Activated naive CD4-positive, alpha-beta T cell treated with anti-CD3 and anti-CD28 coated beads, Interleukin-2, amount 10 ng/mL, durations not matched to agents 7 days and 5 days (primary cell): ENCODE measurements around the gene PLA2G6.
A peak's percentile ranks its signal among the peaks of the same experiment; 100 is the strongest.
"Not testable (repeated sequence)": the region's sequence is repeated elsewhere in the genome, so short reads cannot be mapped to it uniquely, and the experiment has no call there.

Experiments
- CTCF ChIA-PET: fragments of 350-600 bp; sonication (Branson Sonifier 250); formaldehyde crosslinking; loops from one replicate; lab custom pipeline; 2021; ENCODE audit warnings: antibody characterized with exemption; lab: Charles Lee
- DNase-seq: peaks from one replicate; pipeline ENCODE4 v3.0.0-alpha.2; 2020
- H3K27ac Mint-ChIP-seq: one replicate; pipeline ENCODE4 v1.8.0; 2021; ENCODE audit warnings: mild to moderate bottlenecking, moderate library complexity, mixed read lengths
- H3K27me3 Mint-ChIP-seq: one replicate; pipeline ENCODE4 v1.8.0; 2021; ENCODE audit warnings: mild to moderate bottlenecking, mixed read lengths
- H3K36me3 Mint-ChIP-seq: one replicate; pipeline ENCODE4 v1.8.0; 2021; ENCODE audit warnings: mixed read lengths
- H3K4me1 Mint-ChIP-seq: one replicate; pipeline ENCODE4 v1.8.0; 2021; ENCODE audit warnings: mixed read lengths
- H3K4me3 Mint-ChIP-seq: one replicate; pipeline ENCODE4 v1.8.0; 2021; ENCODE audit warnings: mild to moderate bottlenecking, moderate library complexity, mixed read lengths
- H3K9me3 Mint-ChIP-seq: one replicate; pipeline ENCODE4 v1.8.0; 2021; ENCODE audit warnings: mixed read lengths

PLA2G6 gene

GRCh38 chr22:38190581-38190980 is 9.0 kb upstream of the PLA2G6 start:
- Mint-ChIP-seq H3K27me3 (peaks cover 59% of the 10 kb centered on the region), H3K36me3 (no peaks in the 10 kb centered on the region), H3K4me3 (no peak overlapping the region), H3K9me3 (no peaks in the 10 kb centered on the region), H3K4me1 (peaks cover 13% of the 10 kb centered on the region), H3K27ac (no peak overlapping the region)
- CTCF ChIA-PET: no interaction called here
- DNase-seq: no peak

- CTCF ChIA-PET: no interaction called here
- peaks cover 3% of the 10 kb centered on the region for H3K4me1 Mint-ChIP-seq
Measured at GRCh38 chr22:38189104-38189503, 7.5 kb upstream of the PLA2G6 start.

GRCh38 chr22:38187413-38188212 is 6.0 kb upstream of the PLA2G6 start:
- Mint-ChIP-seq H3K4me1 (peaks cover 4% of the 10 kb centered on the region), H3K9me3 (no peaks in the 10 kb centered on the region), H3K27ac (no peak overlapping the region), H3K27me3 (peaks cover 51% of the 10 kb centered on the region), H3K36me3 (no peaks in the 10 kb centered on the region), H3K4me3 (no peak overlapping the region)
- no peak for DNase-seq
- CTCF ChIA-PET: interaction anchor here (1.0 kb wide), 1 partner anchor 73 kb away, joined by 4 read pairs; no protein-coding TSS in a partner anchor

More at GRCh38 chr22:38189104-38189503, 7.5 kb upstream of the PLA2G6 start:
- peaks cover 59% of the 10 kb centered on the region for H3K27me3 Mint-ChIP-seq
- no peaks in the 10 kb centered on the region for H3K9me3 Mint-ChIP-seq
- H3K27ac Mint-ChIP-seq: no peak overlapping the region
- H3K36me3 Mint-ChIP-seq: no peaks in the 10 kb centered on the region
- no peak for DNase-seq
- no peak overlapping the region for H3K4me3 Mint-ChIP-seq

GRCh38 chr22:38186429-38186828 is 4.8 kb upstream of the PLA2G6 start:
- CTCF ChIA-PET: no interaction called here

GRCh38 chr22:38184788-38185187 is 3.2 kb upstream of the PLA2G6 start:
- DNase-seq: no peak
- peaks cover 1% of the 10 kb centered on the region for H3K36me3 Mint-ChIP-seq
- CTCF ChIA-PET: no interaction called here
- H3K4me1 Mint-ChIP-seq: peaks cover 29% of the 10 kb centered on the region
- H3K27ac Mint-ChIP-seq: no peak overlapping the region
- no peak overlapping the region for H3K4me3 Mint-ChIP-seq
- H3K27me3 Mint-ChIP-seq: peaks cover 37% of the 10 kb centered on the region
- no peaks in the 10 kb centered on the region for H3K9me3 Mint-ChIP-seq

More at GRCh38 chr22:38186429-38186828, 4.8 kb upstream of the PLA2G6 start:
- DNase-seq: no peak
- Mint-ChIP-seq H3K27me3 (peaks cover 40% of the 10 kb centered on the region), H3K27ac (no peak overlapping the region), H3K4me3 (no peak overlapping the region), H3K4me1 (peaks cover 13% of the 10 kb centered on the region), H3K36me3 (no peaks in the 10 kb centered on the region), H3K9me3 (no peaks in the 10 kb centered on the region)

- H3K36me3 Mint-ChIP-seq: peaks cover 5% of the 10 kb centered on the region
- CTCF ChIA-PET: interaction anchor here (0.7 to 1.2 kb wide), 2 partner anchors 21 to 58 kb away, joined by 3 read pairs; partner anchors contain the start of gene MAFF
- H3K4me3 Mint-ChIP-seq: peak overlapping the region; percentile 97
- H3K27me3 Mint-ChIP-seq: peaks cover 17% of the 10 kb centered on the region
- H3K27ac Mint-ChIP-seq: peak overlapping the region; percentile 98
- DNase-seq: peak; percentile 67
- H3K4me1 Mint-ChIP-seq: peaks cover 66% of the 10 kb centered on the region
- H3K9me3 Mint-ChIP-seq: no peaks in the 10 kb centered on the region
Measured at GRCh38 chr22:38180841-38181452, 683 bp downstream of the PLA2G6 start.

- H3K4me1 Mint-ChIP-seq: peaks cover 81% of the 10 kb centered on the region
Measured at GRCh38 chr22:38178605-38178937, 3.1 kb downstream of the PLA2G6 start.

GRCh38 chr22:38177926-38178604 is 3.6 kb downstream of the PLA2G6 start:
- H3K27ac Mint-ChIP-seq: peak overlapping the region; percentile 49
- H3K4me3 Mint-ChIP-seq: no peak overlapping the region
- H3K9me3 Mint-ChIP-seq: no peaks in the 10 kb centered on the region
- peaks cover 86% of the 10 kb centered on the region for H3K4me1 Mint-ChIP-seq
- DNase-seq: no peak
- CTCF ChIA-PET: interaction anchor here (1.2 kb wide), 1 partner anchor 64 kb away, joined by 4 read pairs; no protein-coding TSS in a partner anchor
- H3K27me3 Mint-ChIP-seq: no peaks in the 10 kb centered on the region
- H3K36me3 Mint-ChIP-seq: peaks cover 12% of the 10 kb centered on the region

More at GRCh38 chr22:38178605-38178937, 3.1 kb downstream of the PLA2G6 start:
- peak overlapping the region; percentile 49 for H3K27ac Mint-ChIP-seq
- H3K9me3 Mint-ChIP-seq, H3K27me3 Mint-ChIP-seq, DNase-seq, H3K4me3 Mint-ChIP-seq: not testable (repeated sequence)
- H3K36me3 Mint-ChIP-seq: peaks cover 12% of the 10 kb centered on the region
- CTCF ChIA-PET: interaction anchor here (0.7 to 1.1 kb wide), 2 partner anchors 25 to 64 kb away, joined by 3 read pairs; no protein-coding TSS in a partner anchor

GRCh38 chr22:38177571-38177925 is 4.1 kb downstream of the PLA2G6 start:
- Mint-ChIP-seq H3K36me3 (peaks cover 12% of the 10 kb centered on the region), H3K4me1 (peaks cover 87% of the 10 kb centered on the region)
- DNase-seq, H3K27ac Mint-ChIP-seq, H3K4me3 Mint-ChIP-seq, H3K9me3 Mint-ChIP-seq, H3K27me3 Mint-ChIP-seq: not testable (repeated sequence)
- CTCF ChIA-PET: interaction anchor here (1.2 kb wide), 1 partner anchor 63 kb away, joined by 4 read pairs; no protein-coding TSS in a partner anchor

- CTCF ChIA-PET: interaction anchor here (1.2 to 1.7 kb wide), 3 partner anchors 24 to 63 kb away, joined by 4 to 5 read pairs (median 4); no protein-coding TSS in a partner anchor
- peaks cover 87% of the 10 kb centered on the region for H3K4me1 Mint-ChIP-seq
- peak overlapping the region; percentile 64 for H3K27ac Mint-ChIP-seq
- H3K27me3 Mint-ChIP-seq: no peaks in the 10 kb centered on the region
- peaks cover 12% of the 10 kb centered on the region for H3K36me3 Mint-ChIP-seq
- no peak overlapping the region for H3K4me3 Mint-ChIP-seq
- H3K9me3 Mint-ChIP-seq: no peaks in the 10 kb centered on the region
- no peak for DNase-seq
Measured at GRCh38 chr22:38177044-38177443, 4.6 kb downstream of the PLA2G6 start.

GRCh38 chr22:38176170-38176741 is 5.4 kb downstream of the PLA2G6 start:
- Mint-ChIP-seq H3K36me3 (peaks cover 12% of the 10 kb centered on the region), H3K27ac (peak overlapping the region; percentile 64), H3K4me1 (peaks cover 82% of the 10 kb centered on the region), H3K9me3 (no peaks in the 10 kb centered on the region), H3K27me3 (no peaks in the 10 kb centered on the region), H3K4me3 (no peak overlapping the region)
- CTCF ChIA-PET: interaction anchor here (1.2 to 1.7 kb wide), 2 partner anchors 25 to 62 kb away, joined by 4 to 5 read pairs; no protein-coding TSS in a partner anchor
- peak; percentile 57 for DNase-seq

- DNase-seq: no peak
- H3K27ac Mint-ChIP-seq: peak overlapping the region; percentile 64
- no peaks in the 10 kb centered on the region for H3K9me3 Mint-ChIP-seq
- no peak overlapping the region for H3K4me3 Mint-ChIP-seq
- no peaks in the 10 kb centered on the region for H3K27me3 Mint-ChIP-seq
- peaks cover 76% of the 10 kb centered on the region for H3K4me1 Mint-ChIP-seq
- peaks cover 12% of the 10 kb centered on the region for H3K36me3 Mint-ChIP-seq
- CTCF ChIA-PET: interaction anchor here (1.2 to 1.7 kb wide), 2 partner anchors 26 to 61 kb away, joined by 4 to 5 read pairs; no protein-coding TSS in a partner anchor
Measured at GRCh38 chr22:38175206-38176118, 6.2 kb downstream of the PLA2G6 start.

GRCh38 chr22:38174626-38175025 is 7.0 kb downstream of the PLA2G6 start:
- Mint-ChIP-seq H3K36me3 (peaks cover 10% of the 10 kb centered on the region), H3K27ac (peak overlapping the region; percentile 79)

More at GRCh38 chr22:38174626-38175025, 7.0 kb downstream of the PLA2G6 start:
- no peaks in the 10 kb centered on the region for H3K9me3 Mint-ChIP-seq
- peaks cover 68% of the 10 kb centered on the region for H3K4me1 Mint-ChIP-seq
- no peaks in the 10 kb centered on the region for H3K27me3 Mint-ChIP-seq
- DNase-seq: no peak
- CTCF ChIA-PET: no interaction called here
- no peak overlapping the region for H3K4me3 Mint-ChIP-seq
